HG02623 (cell line): Measurements from ENCODE around the gene TSPAN17.

Source experiments
- ATAC-seq: cut with Tn5 transposase; IDR thresholded peaks from one replicate; pipeline ENCODE4 v1.9.1; 2021; ENCODE audit warnings: moderate library complexity; ENCODE audit not compliant: unreplicated experiment

The TSPAN17 gene

GRCh38 chr5:176658817-176659511 lies 11.7 kb downstream of the TSPAN17 start:
- no peak for ATAC-seq

- ATAC-seq, result no peak
Observed at GRCh38 chr5:176659512-176659839, 12.2 kb downstream of the TSPAN17 start.

- ATAC-seq, result no peak
Observed at GRCh38 chr5:176659860-176660461, 12.7 kb downstream of the TSPAN17 start.

- peak; percentile 16 for ATAC-seq
Observed at GRCh38 chr5:176660530-176660859, 13.2 kb downstream of the TSPAN17 start.

- ATAC-seq, result peak; percentile 56
Observed at GRCh38 chr5:176660860-176661641, 13.8 kb downstream of the TSPAN17 start.

GRCh38 chr5:176661676-176662075 lies 14.4 kb downstream of the TSPAN17 start:
- ATAC-seq, result no peak

- no peak for ATAC-seq
Observed at GRCh38 chr5:176662371-176663333, 15.4 kb downstream of the TSPAN17 start.

- no peak for ATAC-seq
Observed at GRCh38 chr5:176663566-176663965, 16.3 kb downstream of the TSPAN17 start.

GRCh38 chr5:176664479-176664878 lies 17.2 kb downstream of the TSPAN17 start:
- no peak for ATAC-seq

- no peak for ATAC-seq
Observed at GRCh38 chr5:176664886-176665285, 17.6 kb downstream of the TSPAN17 start.

- no peak for ATAC-seq
Observed at GRCh38 chr5:176665517-176665916, 18.2 kb downstream of the TSPAN17 start.

GRCh38 chr5:176667637-176668036 lies 20.4 kb downstream of the TSPAN17 start:
- ATAC-seq, result no peak

GRCh38 chr5:176670449-176670848 lies 23.2 kb downstream of the TSPAN17 start:
- no peak for ATAC-seq

- no peak for ATAC-seq
Observed at GRCh38 chr5:176671399-176671798, 24.1 kb downstream of the TSPAN17 start.

- no peak for ATAC-seq
Observed at GRCh38 chr5:176671890-176672747, 24.8 kb downstream of the TSPAN17 start.

- ATAC-seq, result no peak
Observed at GRCh38 chr5:176673651-176674583, 26.6 kb downstream of the TSPAN17 start.

- no peak for ATAC-seq
Observed at GRCh38 chr5:176674799-176675198, 27.5 kb downstream of the TSPAN17 start.

- ATAC-seq, result no peak
Observed at GRCh38 chr5:176675676-176676360, 28.5 kb downstream of the TSPAN17 start.
